ENCODE data around the gene PLLP. TPM values are rescaled to one million over a fixed set of nuclear protein-coding genes. Genes with fewer than 3 reads are reported as not detected.

PLLP gene
- total and polyA plus RNA-seq, 10 donors, result 4.7 to 53.1 (median 17.2) TPM

GRCh38 chr16:57257455-57258070 is 26.9 kb downstream of the PLLP start:
- peak; percentile 50 for DNase-seq
- Histone ChIP-seq H3K4me1 (peaks cover 0 to 17% (median 10%) of the 10 kb centered on the region in 6 donors), H3K27me3 (replicated peaks in 1 of 7) (no peaks in the 10 kb centered on the region), H3K36me3 (peaks cover under 1 to 51% (median 28%) of the 10 kb centered on the region in 6 donors), H3K9me3 (no peaks in the 10 kb centered on the region), H3K4me3 (no peak overlapping the region), H3K27ac (no peak overlapping the region)
- intact Hi-C loops (cut with DNase I; ENCODE audit: low total_unique reads), result no loop called here
- no peak for TF ChIP-seq POLR2A (IDR thresholded peaks at IDR 0.05)
- peak in 1 of 3 donors; percentile 20 for TF ChIP-seq POLR2AphosphoS5 (IDR thresholded peaks at IDR 0.05)
- no peak for TF ChIP-seq CTCF (IDR thresholded peaks at IDR 0.05 in 8 of 11, conservative IDR thresholded peaks at IDR 0.05 in 3 of 11)
- 90 to 94% (median 91%) methylated on average over 13 of the region's 13 CpGs for WGBS, 5 donors

GRCh38 chr16:57256601-57257395 is 27.7 kb downstream of the PLLP start:
- no peak for TF ChIP-seq POLR2AphosphoS5 (IDR thresholded peaks at IDR 0.05)
- no peak for TF ChIP-seq POLR2A (IDR thresholded peaks at IDR 0.05)
- TF ChIP-seq CTCF (IDR thresholded peaks at IDR 0.05 in 8 of 11, conservative IDR thresholded peaks at IDR 0.05 in 3 of 11), result no peak
- Histone ChIP-seq H3K4me3 (no peak overlapping the region), H3K27ac (no peak overlapping the region), H3K27me3 (replicated peaks in 1 of 7) (no peaks in the 10 kb centered on the region), H3K36me3 (peaks cover 8 to 59% (median 35%) of the 10 kb centered on the region in 6 donors), H3K9me3 (no peaks in the 10 kb centered on the region), H3K4me1 (peaks cover 0 to 17% (median 10%) of the 10 kb centered on the region in 6 donors)
- 90 to 95% (median 93%) methylated on average over 10 to 16 of the region's 16 CpGs for whole genome bisulfite sequencing, 5 donors
- intact Hi-C loops (cut with DNase I; ENCODE audit: low total_unique reads), result no loop called here
- peak; percentile 72 for DNase-seq

- Histone ChIP-seq H3K27me3 (replicated peaks in 1 of 7) (no peaks in the 10 kb centered on the region), H3K9me3 (no peaks in the 10 kb centered on the region), H3K27ac (no peak overlapping the region), H3K4me1 (peaks cover 0 to 17% (median 10%) of the 10 kb centered on the region in 6 donors), H3K36me3 (peaks cover 9 to 68% (median 45%) of the 10 kb centered on the region in 6 donors), H3K4me3 (no peak overlapping the region)
- WGBS, 5 donors, result 79 to 89% (median 81%) methylated on average over 10 of the region's 10 CpGs
- intact Hi-C loops (cut with DNase I; ENCODE audit: low total_unique reads), result no loop called here
- DNase-seq, result peak; percentile 50
- TF ChIP-seq CTCF (IDR thresholded peaks at IDR 0.05 in 8 of 11, conservative IDR thresholded peaks at IDR 0.05 in 3 of 11), result no peak
- TF ChIP-seq POLR2A (IDR thresholded peaks at IDR 0.05), result no peak
- no peak for TF ChIP-seq POLR2AphosphoS5 (IDR thresholded peaks at IDR 0.05)
These were observed 28.6 kb downstream of the PLLP start for GRCh38 chr16:57255686-57256415.

All from spleen (tissue), 11 donors.